ENCODE data around the gene STRN4.
A peak's percentile ranks its signal among the peaks of the same experiment; 100 is the strongest.
"Not testable (repeated sequence)": the region's sequence is repeated elsewhere in the genome, so short reads cannot be mapped to it uniquely, and the experiment has no call there.

The STRN4 gene

GRCh38 chr19:46775642-46776258 lies 29.5 kb upstream of the STRN4 start:
- DNase-seq (ENCODE audit: low read depth in 2 of 3, low spot score in 1 of 3): no peak

- no peak for DNase-seq (ENCODE audit: low read depth in 2 of 3, low spot score in 1 of 3)
Observed at GRCh38 chr19:46773018-46773399, 26.8 kb upstream of the STRN4 start.

DNA sequence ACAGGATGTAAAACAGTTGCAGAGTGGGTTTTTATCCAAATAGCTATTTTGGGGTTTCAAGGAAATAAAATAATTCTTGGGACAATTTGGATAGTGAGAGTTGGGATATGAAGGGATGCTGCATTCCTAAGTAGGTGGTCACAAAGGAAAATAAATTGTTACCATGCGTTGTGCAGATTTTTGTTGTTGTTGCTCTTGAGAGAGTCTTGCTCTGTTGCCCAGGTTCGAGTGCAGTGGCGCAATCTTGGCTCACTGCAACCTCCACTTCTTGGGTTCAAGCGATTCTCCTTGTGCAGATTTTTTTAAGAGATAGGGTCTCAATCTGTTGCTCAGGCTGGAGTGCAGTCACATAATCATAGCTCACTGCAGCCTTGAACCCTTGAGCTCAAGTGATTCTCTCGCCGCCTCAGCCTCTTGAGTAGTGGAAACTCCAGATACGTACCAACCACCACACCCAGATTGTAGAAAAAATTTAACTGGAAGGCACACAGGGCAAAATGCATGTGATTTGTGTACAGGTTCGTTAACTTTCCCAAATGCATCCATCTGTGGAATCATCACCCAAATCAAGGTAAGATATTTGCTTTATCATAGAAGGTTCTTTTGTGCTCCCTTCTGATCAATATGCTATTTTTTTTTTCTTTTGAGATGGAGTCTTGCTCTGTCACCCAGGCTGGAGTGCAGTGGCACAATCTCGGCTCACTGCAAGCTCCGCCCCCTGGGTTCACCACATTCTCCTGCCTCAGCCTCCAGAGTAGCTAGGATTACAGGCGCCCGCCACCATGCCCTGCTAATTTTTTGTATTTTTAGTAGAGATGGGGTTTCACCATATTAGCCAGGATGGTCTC lies 26.1 kb upstream of the STRN4 start:
- no peak for DNase-seq (ENCODE audit: low read depth in 2 of 3, low spot score in 1 of 3)

GRCh38 chr19:46768746-46769145 lies 22.5 kb upstream of the STRN4 start:
- DNase-seq (ENCODE audit: low read depth in 2 of 3, low spot score in 1 of 3): not testable (repeated sequence)

- DNase-seq (ENCODE audit: low read depth in 2 of 3, low spot score in 1 of 3): peak in 2 of 3 donors; percentile 45 to 66
Observed at GRCh38 chr19:46766569-46767317, 20.5 kb upstream of the STRN4 start.

- DNase-seq (ENCODE audit: low read depth in 2 of 3, low spot score in 1 of 3): no peak
Observed at GRCh38 chr19:46764817-46765291, 18.6 kb upstream of the STRN4 start.

GRCh38 chr19:46762245-46762890 lies 16.1 kb upstream of the STRN4 start:
- DNase-seq (ENCODE audit: low read depth in 2 of 3, low spot score in 1 of 3): no peak

- no peak for DNase-seq (ENCODE audit: low read depth in 2 of 3, low spot score in 1 of 3)
Observed at GRCh38 chr19:46761418-46761831, 15.2 kb upstream of the STRN4 start.

GRCh38 chr19:46760897-46761296 lies 14.6 kb upstream of the STRN4 start:
- not testable (repeated sequence) for DNase-seq (ENCODE audit: low read depth in 2 of 3, low spot score in 1 of 3)

DNA sequence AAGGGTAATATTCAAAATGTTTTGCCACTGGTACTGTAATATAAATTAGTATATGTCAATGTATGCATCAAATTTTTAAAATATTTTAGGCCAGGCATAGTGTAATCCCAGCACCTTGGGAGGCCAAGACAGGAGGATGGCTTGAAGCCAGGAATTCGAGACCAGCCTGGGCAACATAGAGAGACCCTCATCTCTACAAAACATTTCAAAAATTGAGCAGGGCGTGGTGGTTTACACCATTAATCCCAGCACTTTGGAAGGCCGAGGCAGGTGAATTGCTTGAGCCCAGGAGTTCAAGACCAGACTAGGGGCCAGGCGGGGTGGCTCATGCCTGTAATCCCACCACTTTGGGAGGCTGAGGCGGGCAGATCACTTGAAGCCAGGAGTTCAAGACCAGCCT lies 14.1 kb upstream of the STRN4 start:
- DNase-seq (ENCODE audit: low read depth in 2 of 3, low spot score in 1 of 3): no peak

GRCh38 chr19:46759817-46760333 lies 13.6 kb upstream of the STRN4 start:
- no peak for DNase-seq (ENCODE audit: low read depth in 2 of 3, low spot score in 1 of 3)

DNA sequence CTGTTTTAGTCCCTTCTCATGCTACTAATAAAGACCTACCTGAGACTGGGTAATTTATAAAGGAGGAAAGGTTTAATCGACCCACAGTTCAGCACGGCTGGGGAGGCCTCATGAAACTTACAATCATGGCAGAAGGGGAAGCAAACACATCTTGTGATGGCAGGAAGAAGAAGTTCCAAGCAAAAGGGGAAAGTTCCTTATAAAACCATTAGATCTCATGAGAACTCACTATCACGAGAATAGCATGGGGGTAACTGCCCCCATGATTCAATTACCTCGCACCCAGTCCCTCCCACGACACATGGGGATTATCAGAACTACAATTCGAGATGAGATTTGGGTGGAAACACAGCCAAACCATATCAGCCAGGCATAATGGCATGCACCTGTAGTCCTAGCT lies 13.0 kb upstream of the STRN4 start:
- no peak for DNase-seq (ENCODE audit: low read depth in 2 of 3, low spot score in 1 of 3)

- DNase-seq (ENCODE audit: low read depth in 2 of 3, low spot score in 1 of 3): no peak
Observed at GRCh38 chr19:46756544-46756888, 10.3 kb upstream of the STRN4 start.

GRCh38 chr19:46755853-46756543 lies 9.7 kb upstream of the STRN4 start:
- DNase-seq (ENCODE audit: low read depth in 2 of 3, low spot score in 1 of 3): no peak

- no peak for DNase-seq (ENCODE audit: low read depth in 2 of 3, low spot score in 1 of 3)
Observed at GRCh38 chr19:46755077-46755852, 9.0 kb upstream of the STRN4 start.

GRCh38 chr19:46753420-46754155 lies 7.3 kb upstream of the STRN4 start:
- peak in 2 of 3 donors; percentile 55 to 59 for DNase-seq (ENCODE audit: low read depth in 2 of 3, low spot score in 1 of 3)

DNA sequence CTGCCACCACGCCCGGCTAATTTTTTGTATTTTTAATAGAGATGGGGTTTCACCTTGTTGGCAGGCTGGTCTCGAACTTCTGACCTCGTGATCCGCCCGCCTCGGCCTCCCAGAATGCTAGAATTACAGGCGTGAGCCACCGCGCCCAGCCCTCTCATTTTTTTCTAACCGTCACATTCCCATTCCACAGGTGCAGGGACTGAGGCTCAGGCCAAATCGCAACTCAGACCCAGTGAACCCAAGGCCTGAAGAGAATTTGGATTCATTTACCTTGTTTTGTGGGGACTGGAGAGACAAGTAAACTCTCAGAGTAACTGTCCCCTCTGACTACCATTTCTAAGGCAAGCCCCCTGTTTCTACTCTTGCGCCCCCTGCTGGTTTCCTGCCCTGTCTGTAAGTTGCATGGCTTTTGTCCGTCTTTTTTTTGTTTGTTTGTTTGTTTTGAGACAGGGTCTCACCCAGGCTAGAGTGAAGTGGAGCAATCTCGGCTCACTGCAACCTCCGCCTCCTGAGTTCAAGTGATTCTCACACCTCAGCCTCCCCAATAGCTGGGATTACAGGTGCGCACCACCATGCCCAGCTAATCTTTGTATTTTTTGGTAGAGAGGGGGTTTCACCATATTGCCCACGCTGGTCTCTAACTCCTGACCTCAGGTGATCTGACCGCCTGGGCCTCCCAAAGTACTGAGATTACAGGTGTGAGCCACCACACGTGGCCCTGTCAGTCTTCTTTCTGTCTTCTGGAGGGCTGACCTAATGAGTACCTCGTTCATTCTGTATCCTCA lies 2.3 kb upstream of the STRN4 start:
- peak; percentile 51 to 82 (median 76) for DNase-seq (ENCODE audit: low read depth in 2 of 3, low spot score in 1 of 3)
